Hepatocyte (in vitro differentiated cells): Measurements from ENCODE around the gene LHPP. TPM values are rescaled to one million over a fixed set of nuclear protein-coding genes. Genes with fewer than 3 reads are reported as not detected.

Experiments used
- DNase-seq: peaks from one replicate; pipeline ENCODE4 v3.0.0-alpha.2; 2016; ENCODE audit warnings: low spot score
- H2AFZ ChIP-seq: fragments of 200-600 bp; sonication (generic); 2 replicates; pipeline ENCODE4 v1.6.0; 2016; ENCODE audit warnings: antibody characterized with exemption, mild to moderate bottlenecking
- H3K27ac ChIP-seq: fragments of 200-600 bp; sonication (generic); 2 replicates; pipeline ENCODE4 v1.5.1; 2016; ENCODE audit warnings: mild to moderate bottlenecking
- H3K27me3 ChIP-seq: fragments of 200-600 bp; sonication (generic); 2 replicates; pipeline ENCODE4 v1.6.1; 2016
- H3K36me3 ChIP-seq: fragments of 200-600 bp; sonication (generic); replicated peaks from 2 replicates; pipeline ENCODE4 v1.5.1; 2016; ENCODE audit warnings: low read depth; ENCODE audit not compliant: insufficient read depth
- H3K4me1 ChIP-seq: fragments of 200-600 bp; sonication (generic); 2 replicates; pipeline ENCODE4 v1.5.1; 2016; ENCODE audit warnings: mild to moderate bottlenecking, moderate library complexity; ENCODE audit not compliant: insufficient read depth
- H3K4me2 ChIP-seq: fragments of 200-600 bp; sonication (generic); 2 replicates; pipeline ENCODE4 v1.6.0; 2016
- H3K4me3 ChIP-seq: fragments of 200-600 bp; sonication (generic); 2 replicates; pipeline ENCODE4 v1.5.1; 2016; ENCODE audit warnings: mild to moderate bottlenecking
- H3K79me2 ChIP-seq: fragments of 200-600 bp; sonication (generic); 2 replicates; pipeline ENCODE4 v1.6.0; 2017; ENCODE audit warnings: mild to moderate bottlenecking
- H3K9me2 ChIP-seq: fragments of 200-600 bp; sonication (generic); replicated peaks from 2 replicates; pipeline ENCODE4 v1.6.0; 2017; ENCODE audit warnings: mild to moderate bottlenecking; ENCODE audit not compliant: insufficient read depth
- H3K9me3 ChIP-seq: fragments of 200-600 bp; sonication (generic); 2 replicates; pipeline ENCODE4 v1.5.1; 2016; ENCODE audit warnings: low read depth, mild to moderate bottlenecking
- H4K20me1 ChIP-seq: fragments of 200-600 bp; sonication (generic); 2 replicates; pipeline ENCODE4 v1.6.0; 2016; ENCODE audit warnings: mild to moderate bottlenecking; ENCODE audit not compliant: insufficient read depth, poor library complexity, severe bottlenecking
- CTCF ChIP-seq: fragments of 200-600 bp; sonication (generic); IDR thresholded peaks from 2 replicates; pipeline ENCODE4 v1.5.1; 2016; ENCODE audit warnings: antibody characterized with exemption, mild to moderate bottlenecking; ENCODE audit not compliant: poor library complexity
- EZH2 ChIP-seq: fragments of 200-600 bp; sonication (generic); IDR thresholded peaks from 2 replicates; pipeline ENCODE4 v1.6.1; 2016; ENCODE audit warnings: antibody characterized with exemption, mild to moderate bottlenecking, borderline replicate concordance
- EZH2phosphoT487 ChIP-seq: fragments of 200-600 bp; sonication (generic); IDR thresholded peaks from one replicate; pipeline ENCODE4 v1.6.1; 2018; ENCODE audit warnings: antibody characterized with exemption, mild to moderate bottlenecking, low read depth, moderate library complexity; ENCODE audit not compliant: unreplicated experiment, severe bottlenecking
- WGBS: methylation state at CpG from one replicate; pipeline ENCODE4 v1.1.6; 2016; ENCODE audit warnings: low lambda C conversion rate; ENCODE audit errors: missing lambda C conversion rate; 5-methylcytosine and 5-hydroxymethylcytosine counted together
- polyA plus RNA-seq: library from polyadenylated mRNA; unstranded; fragments of >200 nt; fragmentation: Nextera tagmentation; extraction: Ambion mirVana; gene quantifications from 2 replicates; pipeline ENCODE4 v1.2.1, GENCODE V29; 2016
- total RNA-seq: library from RNA; depleted of rRNA; stranded (reverse); fragments of >200 nt; gene quantifications from 2 replicates; pipeline ENCODE4 v1.2.3, GENCODE V29; 2014

LHPP gene
- total and polyA plus RNA-seq, 2 experiments from 2014 or later = 29.4 to 30.3 TPM

- 95% methylated on average over 13 of the region's 13 CpGs for WGBS
- Histone ChIP-seq H3K27me3 (no peaks in the 10 kb centered on the region), H3K4me3 (no peak overlapping the region), H3K4me2 (no peak overlapping the region), H3K4me1 (peaks cover 9% of the 10 kb centered on the region), H3K79me2 (no peaks in the 10 kb centered on the region), H2AFZ (no peak overlapping the region), H4K20me1 (no peaks in the 10 kb centered on the region), H3K9me2 (no peaks in the 10 kb centered on the region), H3K9me3 (no peaks in the 10 kb centered on the region), H3K27ac (no peak overlapping the region), H3K36me3 (no peaks in the 10 kb centered on the region)
- no peak for TF ChIP-seq EZH2
- no peak for TF ChIP-seq EZH2phosphoT487
- TF ChIP-seq CTCF = no peak
- no peak for DNase-seq
Observed at GRCh38 chr10:124543146-124543545, 81.5 kb downstream of the LHPP start.

GRCh38 chr10:124543971-124544370, 82.3 kb downstream of the LHPP start:
- Histone ChIP-seq H3K36me3 (no peaks in the 10 kb centered on the region), H3K27ac (no peak overlapping the region), H3K79me2 (no peaks in the 10 kb centered on the region), H3K27me3 (no peaks in the 10 kb centered on the region), H3K4me1 (peaks cover 9% of the 10 kb centered on the region), H3K9me2 (no peaks in the 10 kb centered on the region), H2AFZ (no peak overlapping the region), H4K20me1 (no peaks in the 10 kb centered on the region), H3K4me3 (no peak overlapping the region), H3K4me2 (no peak overlapping the region), H3K9me3 (no peaks in the 10 kb centered on the region)
- TF ChIP-seq EZH2 (no peak), CTCF (no peak), EZH2phosphoT487 (no peak)
- no peak for DNase-seq
- 98% methylated on average over 12 of the region's 12 CpGs for WGBS

- DNase-seq = no peak
- no peak overlapping the region for H3K27ac ChIP-seq
- 95% methylated on average over 16 of the region's 16 CpGs for WGBS
- TF ChIP-seq CTCF = no peak
- H3K4me1 ChIP-seq = peaks cover 9% of the 10 kb centered on the region
- H4K20me1 ChIP-seq = no peaks in the 10 kb centered on the region
- H2AFZ ChIP-seq = no peak overlapping the region
- H3K79me2 ChIP-seq = no peaks in the 10 kb centered on the region
- H3K9me2 ChIP-seq = no peaks in the 10 kb centered on the region
- H3K27me3 ChIP-seq = no peaks in the 10 kb centered on the region
- no peak overlapping the region for H3K4me2 ChIP-seq
- no peaks in the 10 kb centered on the region for H3K36me3 ChIP-seq
- H3K4me3 ChIP-seq = no peak overlapping the region
- no peaks in the 10 kb centered on the region for H3K9me3 ChIP-seq
Observed at GRCh38 chr10:124544711-124545110, 83.1 kb downstream of the LHPP start.

GRCh38 chr10:124545351-124546054, 83.9 kb downstream of the LHPP start:
- H4K20me1 ChIP-seq = no peaks in the 10 kb centered on the region
- DNase-seq = no peak
- no peak overlapping the region for H3K4me3 ChIP-seq
- H3K36me3 ChIP-seq = no peaks in the 10 kb centered on the region
- peaks cover 9% of the 10 kb centered on the region for H3K4me1 ChIP-seq
- no peaks in the 10 kb centered on the region for H3K27me3 ChIP-seq
- WGBS = 84% methylated on average over 21 of the region's 23 CpGs
- no peaks in the 10 kb centered on the region for H3K9me3 ChIP-seq
- no peaks in the 10 kb centered on the region for H3K9me2 ChIP-seq
- no peak for TF ChIP-seq EZH2
- no peak for TF ChIP-seq CTCF
- TF ChIP-seq EZH2phosphoT487 = no peak
- no peak overlapping the region for H3K4me2 ChIP-seq
- no peak overlapping the region for H3K27ac ChIP-seq
- no peak overlapping the region for H2AFZ ChIP-seq
- no peaks in the 10 kb centered on the region for H3K79me2 ChIP-seq
